GM12878 (cell line): ENCODE measurements around the gene HLA-DRB1. TPM values are rescaled to one million over a fixed set of nuclear protein-coding genes. Genes with fewer than 3 reads are reported as not detected.

Experiments used
- ATAC-seq: fragments of 200-7000 bp; cut with Tn5 transposase; 3 replicates; pipeline ENCODE4 v1.9.1; 2020; ENCODE audit warnings: mild to moderate bottlenecking, moderate library complexity
- BruUV-seq: library from RNA; stranded (reverse); fragments of 400-500 nt; replicated peaks from 2 replicates; lab custom pipeline; 2021; lab: Mats Ljungman, UMichigan
- CTCF ChIA-PET: fragments of 300-600 bp; sonication (Branson Sonifier 250); formaldehyde crosslinking; extraction: SDS; loops from one replicate; lab custom pipeline; 2021; ENCODE audit warnings: inconsistent platforms; lab: Yijun Ruan, JAX
- POLR2A ChIA-PET: fragments of 350-600 bp; formaldehyde crosslinking; extraction: SDS; loops from one replicate; lab custom pipeline; 2021; ENCODE audit warnings: inconsistent platforms; lab: Charles Lee
- RAD21 ChIA-PET: fragments of 300-600 bp; sonication (Branson Sonifier 250); formaldehyde crosslinking; loops from one replicate; lab custom pipeline; 2023; ENCODE audit warnings: antibody characterized with exemption; ENCODE audit not compliant: unreplicated experiment; lab: Charles Lee
- SMC1A ChIA-PET: fragments of 300-600 bp; sonication (Branson Sonifier 250); formaldehyde crosslinking; loops from one replicate; lab custom pipeline; 2023; ENCODE audit not compliant: unreplicated experiment, uncharacterized antibody; lab: Charles Lee
- DNase-seq: peaks from one replicate; pipeline ENCODE4 v3.0.0-alpha.2; 2011; ENCODE audit warnings: low read depth, low spot score
- FAIRE-seq: peaks from 3 replicates; lab custom pipeline; 2011; peaks lifted over from hg19 to GRCh38; lab: Jason Lieb, UNC
- H2AFZ ChIP-seq: 2 replicates; pipeline ENCODE4 v1.6.0; 2011; ENCODE audit warnings: low read depth, low read length, control low read depth; ENCODE audit not compliant: control insufficient read depth
- H3K27ac ChIP-seq: 2 replicates; pipeline ENCODE4 v1.5.1; 2011; ENCODE audit warnings: control low read depth; ENCODE audit not compliant: control insufficient read depth, insufficient read depth
- H3K27me3 ChIP-seq, 2 experiments: replicated peaks in 1 of 2; 2 replicates each; pipeline versions ENCODE4 v1.6.0 to v1.6.1; 2011; ENCODE audit warnings: low read length in 1 of 2; ENCODE audit not compliant: control insufficient read depth in 2 of 2, insufficient read depth in 2 of 2
- H3K36me3 ChIP-seq, 2 experiments: 2 replicates each; pipeline ENCODE4 v1.5.1; 2011; ENCODE audit warnings: low read length in 1 of 2; ENCODE audit not compliant: control insufficient read depth in 2 of 2, insufficient read depth in 2 of 2
- H3K4me1 ChIP-seq: 2 replicates; pipeline ENCODE4 v1.6.1; 2011; ENCODE audit warnings: mild to moderate bottlenecking, low read length, moderate library complexity, mixed read lengths; ENCODE audit not compliant: control insufficient read depth, insufficient read depth
- H3K4me2 ChIP-seq: 2 replicates; pipeline ENCODE4 v1.6.0; 2011; ENCODE audit warnings: control low read depth; ENCODE audit not compliant: control insufficient read depth, insufficient read depth
- H3K4me3 ChIP-seq: fragments of 200-600 bp; sonication (generic); 2 replicates; pipeline ENCODE4 v1.5.1; 2016
- H3K79me2 ChIP-seq: 2 replicates; pipeline ENCODE4 v1.6.0; 2011; ENCODE audit warnings: low read length; ENCODE audit not compliant: control insufficient read depth, insufficient read depth
- H3K9ac ChIP-seq: 2 replicates; pipeline ENCODE4 v1.8.0; 2011; ENCODE audit warnings: low read length, control low read depth, mixed read lengths; ENCODE audit not compliant: control insufficient read depth, insufficient read depth
- H3K9me3 ChIP-seq: replicated peaks from 3 replicates; pipeline ENCODE4 v1.5.1; 2011; ENCODE audit warnings: mild to moderate bottlenecking, low read length; ENCODE audit not compliant: control insufficient read depth, insufficient read depth
- H4K20me1 ChIP-seq: 2 replicates; pipeline ENCODE4 v1.6.0; 2011; ENCODE audit not compliant: control insufficient read depth, insufficient read depth
- CBX5 ChIP-seq: sonication (generic); IDR thresholded peaks from 2 replicates; pipeline ENCODE4 v1.6.1; 2016; ENCODE audit warnings: low read depth, moderate library complexity, mild to moderate bottlenecking, inconsistent platforms
- KAT2A ChIP-seq: conservative IDR thresholded peaks from 2 replicates; pipeline ENCODE4 v1.6.1; 2011; ENCODE audit warnings: low read depth, low read length; ENCODE audit not compliant: control insufficient read depth
- NR2F1 ChIP-seq: fragments of 450-650 bp; conservative IDR thresholded peaks from 2 replicates; pipeline ENCODE4 v1.6.1; 2017; ENCODE audit warnings: mild to moderate bottlenecking
- POLR2A ChIP-seq: IDR thresholded peaks from 2 replicates; pipeline ENCODE4 v1.6.1; 2011; ENCODE audit warnings: low read depth, mild to moderate bottlenecking, low read length
- POLR2AphosphoS5 ChIP-seq: IDR thresholded peaks from 2 replicates; pipeline ENCODE4 v1.6.1; 2011; ENCODE audit warnings: mild to moderate bottlenecking, low read length, inconsistent platforms
- TCF12 ChIP-seq: IDR thresholded peaks from 2 replicates; pipeline ENCODE4 v1.6.1; 2011; ENCODE audit warnings: low read depth, mild to moderate bottlenecking, low read length
- ZBTB33 ChIP-seq: fragments of 450-650 bp; IDR thresholded peaks from 2 replicates; pipeline ENCODE4 v1.6.1; 2017; ENCODE audit warnings: mild to moderate bottlenecking
- WGBS: methylation state at CpG from one replicate; pipeline ENCODE4 v1.1.6; 2016; ENCODE audit warnings: low lambda C conversion rate; ENCODE audit not compliant: insufficient replicate concordance, insufficient coverage; ENCODE audit errors: missing lambda C conversion rate; 5-methylcytosine and 5-hydroxymethylcytosine counted together
- in situ Hi-C: fragments of 300-500 bp; cut with MboI; formaldehyde crosslinking; loops from 9 replicates; pipeline ENCODE4 v1.14.3; 2018; ENCODE audit warnings: mixed read lengths
- intact Hi-C: fragments of 100-400 bp; cut with micrococcal nuclease; formaldehyde crosslinking; loops from one replicate; pipeline ENCODE4 v1.14.2; 2022; ENCODE audit not compliant: unreplicated experiment
- polyA plus RNA-seq, 11 experiments: library from polyadenylated mRNA; depleted of rRNA in 4 of 11; unstranded in 6 of 11; stranded (reverse) in 5 of 11; fragments of >200 nt; fragmentation: Nextera tagmentation in 4 of 11; fragmentation: Illumina TruSeq in 1 of 11; extraction: Ambion mirVana in 4 of 11; extraction: Trizol in 1 of 11; gene quantifications; 1 replicate in 1 of 11; 2 replicates in 10 of 11; pipeline versions ENCODE4 v1.2.1 to v1.2.3, GENCODE V29; 2011 to 2016; ENCODE audit warnings: inconsistent platforms in 2 of 11, missing spikeins in 2 of 11, low read depth in 1 of 11
- total RNA-seq, 4 experiments: library from RNA; depleted of rRNA in 3 of 4; stranded (reverse); fragments of >200 nt in 3 of 4; fragmentation: Illumina TruSeq in 1 of 4; extraction: Trizol in 1 of 4; gene quantifications; 2 replicates each; pipeline versions ENCODE4 v1.2.1 to v1.2.3, GENCODE V29; 2013 to 2021

HLA-DRB1 gene
- total and polyA plus RNA-seq, 10 of the 15 experiments (the other 5 are each of a cell fraction or from before 2014, with no cell fraction given): 312 to 1,082 (median 604) TPM

GRCh38 chr6:32621372-32621771 is 31.7 kb upstream of the HLA-DRB1 start:
- H3K4me2 ChIP-seq: peak overlapping the region; percentile 68
- TF ChIP-seq POLR2A (peak; percentile 41; the same call in 1 of the 2 replicates), NR2F1 (0 out of 2 replicates have a peak, but pooled peaks have one; percentile 10), POLR2AphosphoS5 (peak; percentile 79), KAT2A (no peak)
- intact Hi-C loops (loop anchor here (5.0 kb wide), 2 partner anchors 46 to 184 kb away; partner anchors contain the start of genes HLA-DQB1 and HLA-DRA), in situ Hi-C loops (loop anchor here (25.0 kb wide), 1 partner anchor 1059 kb away; the partner anchor contains the start of gene LTA)
- no peak for FAIRE-seq
- H3K79me2 ChIP-seq: no peaks in the 10 kb centered on the region; the same call in none of the 2 replicates
- H3K4me1 ChIP-seq: peaks cover 24% of the 10 kb centered on the region
- H3K27me3 ChIP-seq: no peaks in the 10 kb centered on the region
- ATAC-seq: no peak
- no peak overlapping the region for H3K4me3 ChIP-seq
- ChIA-PET SMC1A (interaction anchor here (0.8 to 6.9 kb wide), 12 partner anchors 8 to 159 kb away, joined by 3 to 124 read pairs (median 10); partner anchors contain the start of gene HLA-DQA1), CTCF (interaction anchor here (0.7 to 3.4 kb wide), 11 partner anchors 8 to 82 kb away, joined by 3 to 13 read pairs (median 7); partner anchors contain the start of gene HLA-DQB1), RAD21 (interaction anchor here (0.8 to 7.4 kb wide), 11 partner anchors 9 to 161 kb away, joined by 3 to 102 read pairs (median 6); partner anchors contain the start of genes HLA-DQA1 and HLA-DQB1), POLR2A (interaction anchor here (0.7 to 6.7 kb wide), 7 partner anchors 11 to 172 kb away, joined by 3 to 117 read pairs (median 8); partner anchors contain the start of genes HLA-DQA1 and HLA-DQB1)
- H2AFZ ChIP-seq: no peak overlapping the region
- H3K9ac ChIP-seq: no peak overlapping the region
- BruUV-seq: no TSS peak
- 64% methylated on average over 3 of the region's 3 CpGs for WGBS
- H3K36me3 ChIP-seq: no peaks in the 10 kb centered on the region
- peak overlapping the region; percentile 98 for H3K27ac ChIP-seq
- H4K20me1 ChIP-seq: no peaks in the 10 kb centered on the region
- DNase-seq: no peak
- H3K9me3 ChIP-seq: peaks cover 9% of the 10 kb centered on the region

- Histone ChIP-seq H3K9me3 (peaks cover 9% of the 10 kb centered on the region), H4K20me1 (no peaks in the 10 kb centered on the region), H3K27me3 (no peaks in the 10 kb centered on the region), H3K9ac (no peak overlapping the region), H3K27ac (no peak overlapping the region), H3K79me2 (no peaks in the 10 kb centered on the region; the same call in none of the 2 replicates), H3K4me1 (peaks cover 18% of the 10 kb centered on the region), H3K4me2 (no peak overlapping the region), H3K4me3 (no peak overlapping the region), H3K36me3 (no peaks in the 10 kb centered on the region), H2AFZ (no peak overlapping the region)
- whole genome bisulfite sequencing: 96% methylated on average over 1 of the region's 1 CpG
- ATAC-seq (no peak), FAIRE-seq (no peak), DNase-seq (no peak)
- SMC1A ChIA-PET: no interaction called here
- RAD21 ChIA-PET: no interaction called here
- BruUV-seq: no TSS peak
- in situ Hi-C loops (loop anchor here (10.0 to 25.0 kb wide), 2 partner anchors 327 to 1055 kb away; partner anchors contain the start of genes HLA-DMB and LTA), intact Hi-C loops (no loop called here)
- POLR2A ChIA-PET: interaction anchor here (0.8 kb wide), 1 partner anchor 18 kb away, joined by 3 read pairs; no protein-coding TSS in a partner anchor
- TF ChIP-seq CBX5 (0 out of 2 replicates have a peak, but pooled peaks have one; percentile 54), TCF12 (no peak), ZBTB33 (peak; percentile 57; the same call in 1 of the 2 replicates)
- CTCF ChIA-PET: no interaction called here
Observed at GRCh38 chr6:32617751-32618150, 28.1 kb upstream of the HLA-DRB1 start.
